ENCODE measurements around the gene RANBP9.

Gene RANBP9

DNA sequence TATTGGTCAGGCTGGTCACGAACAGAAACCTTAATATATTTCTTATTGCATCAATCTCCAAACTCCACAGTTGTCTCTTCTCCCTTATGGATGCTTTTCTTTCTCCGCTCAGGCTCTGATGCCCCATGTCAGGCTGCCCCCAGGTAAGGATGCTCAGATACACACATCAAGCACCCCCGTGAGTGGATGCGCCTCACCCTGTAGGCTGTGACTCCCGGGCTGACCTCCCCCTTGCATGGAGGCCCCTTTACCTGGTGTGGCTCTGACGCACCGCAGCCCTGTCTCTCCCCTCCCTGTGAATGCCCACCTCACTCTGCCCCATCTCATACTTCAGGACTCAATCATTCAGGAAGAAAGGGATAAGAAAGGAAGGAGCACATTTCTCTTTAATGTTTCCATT is 19.1 kb upstream of the RANBP9 start:
- H3K4me3 ChIP-seq (ENCODE audit: low read length), result no peak overlapping the region
- no peaks in the 10 kb centered on the region for H3K4me1 ChIP-seq (ENCODE audit: control insufficient read depth, insufficient read depth, low read length)
- H3K27ac ChIP-seq (ENCODE audit: low read length), result no peak overlapping the region
- H3K27me3 ChIP-seq (ENCODE audit: control insufficient read depth, insufficient read depth, low read length), result no peaks in the 10 kb centered on the region
- no CpG with 5 or more reads among the region's 7 CpGs for WGBS (ENCODE audit: insufficient coverage, insufficient read length)
- H3K36me3 ChIP-seq (ENCODE audit: control insufficient read depth, insufficient read depth, low read length), result no peaks in the 10 kb centered on the region
- no peak for DNase-seq (ENCODE audit: low read depth, low spot score)
- no peaks in the 10 kb centered on the region for H3K9me3 ChIP-seq (ENCODE audit: control insufficient read depth, insufficient read depth, low read length)

DNA sequence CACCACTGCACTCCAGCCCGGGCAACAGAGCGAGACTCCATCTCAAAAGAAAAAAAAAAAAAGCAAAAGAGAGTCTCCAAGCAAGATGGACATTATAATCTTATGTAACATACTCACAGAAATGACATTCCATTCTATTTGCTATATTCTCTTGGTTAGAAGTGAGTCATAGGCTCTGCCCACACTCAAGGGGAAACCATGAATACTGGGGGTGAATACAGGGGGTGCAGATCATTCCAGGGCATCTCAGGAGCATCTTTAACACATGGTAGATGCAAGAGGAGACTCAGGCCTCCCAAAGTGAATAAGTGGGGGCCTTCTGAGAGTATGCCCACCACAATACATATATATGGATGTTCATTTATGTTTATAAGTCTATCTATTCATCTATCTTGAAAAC is 18.3 kb upstream of the RANBP9 start:
- no peaks in the 10 kb centered on the region for H3K36me3 ChIP-seq (ENCODE audit: control insufficient read depth, insufficient read depth, low read length)
- no peaks in the 10 kb centered on the region for H3K27me3 ChIP-seq (ENCODE audit: control insufficient read depth, insufficient read depth, low read length)
- H3K9me3 ChIP-seq (ENCODE audit: control insufficient read depth, insufficient read depth, low read length), result no peaks in the 10 kb centered on the region
- H3K4me3 ChIP-seq (ENCODE audit: low read length), result no peak overlapping the region
- no peaks in the 10 kb centered on the region for H3K4me1 ChIP-seq (ENCODE audit: control insufficient read depth, insufficient read depth, low read length)
- no peak for DNase-seq (ENCODE audit: low read depth, low spot score)
- no peak overlapping the region for H3K27ac ChIP-seq (ENCODE audit: low read length)
- WGBS (ENCODE audit: insufficient coverage, insufficient read length), result no CpG with 5 or more reads among the region's 2 CpGs

DNA sequence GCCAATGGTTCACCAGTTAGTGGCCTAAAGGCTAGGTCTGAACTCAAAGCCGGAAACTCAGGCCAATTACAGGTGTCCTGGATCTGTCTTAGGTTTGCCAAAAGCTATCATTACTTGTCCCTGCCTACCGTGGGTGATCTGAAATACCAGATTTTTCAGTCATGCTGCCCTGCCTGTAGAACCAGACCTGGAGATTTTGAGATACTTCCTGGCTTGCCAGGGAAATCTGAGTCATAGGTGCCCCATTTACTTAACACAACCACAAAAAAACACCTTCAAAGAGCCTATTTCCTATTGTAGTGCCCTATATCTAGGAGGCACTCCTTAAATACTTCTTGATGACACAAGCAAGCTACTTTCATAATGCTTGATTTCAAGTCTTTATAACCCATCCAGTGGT is 13.9 kb upstream of the RANBP9 start:
- no peak for DNase-seq (ENCODE audit: low read depth, low spot score)
- H3K36me3 ChIP-seq (ENCODE audit: control insufficient read depth, insufficient read depth, low read length), result no peaks in the 10 kb centered on the region
- H3K27me3 ChIP-seq (ENCODE audit: control insufficient read depth, insufficient read depth, low read length), result no peaks in the 10 kb centered on the region
- H3K27ac ChIP-seq (ENCODE audit: low read length), result no peak overlapping the region
- no CpG with 5 or more reads among the region's 2 CpGs for WGBS (ENCODE audit: insufficient coverage, insufficient read length)
- no peak overlapping the region for H3K4me3 ChIP-seq (ENCODE audit: low read length)
- no peaks in the 10 kb centered on the region for H3K9me3 ChIP-seq (ENCODE audit: control insufficient read depth, insufficient read depth, low read length)
- no peaks in the 10 kb centered on the region for H3K4me1 ChIP-seq (ENCODE audit: control insufficient read depth, insufficient read depth, low read length)

DNA sequence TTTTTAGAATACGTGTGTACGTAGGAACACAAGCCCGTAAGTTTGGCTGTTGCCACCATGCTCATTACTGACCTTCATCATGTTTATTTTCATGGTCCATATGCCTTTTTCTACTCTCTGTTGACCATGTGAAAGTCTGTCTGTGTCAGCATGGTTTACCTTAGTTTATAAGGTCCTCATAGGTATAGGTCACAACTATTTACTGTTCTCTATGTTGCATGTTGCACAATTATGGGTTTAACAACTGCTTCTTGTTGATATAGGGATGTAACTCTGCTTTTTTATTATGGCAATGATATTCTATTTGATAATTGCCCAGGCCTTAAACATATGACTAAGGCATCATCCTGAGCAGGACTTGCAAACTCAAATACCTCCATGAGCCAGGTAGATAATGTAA is 13.4 kb upstream of the RANBP9 start:
- Histone ChIP-seq H3K36me3 (ENCODE audit: control insufficient read depth, insufficient read depth, low read length) (no peaks in the 10 kb centered on the region), H3K27me3 (ENCODE audit: control insufficient read depth, insufficient read depth, low read length) (no peaks in the 10 kb centered on the region), H3K9me3 (ENCODE audit: control insufficient read depth, insufficient read depth, low read length) (no peaks in the 10 kb centered on the region), H3K27ac (ENCODE audit: low read length) (no peak overlapping the region), H3K4me3 (ENCODE audit: low read length) (no peak overlapping the region), H3K4me1 (ENCODE audit: control insufficient read depth, insufficient read depth, low read length) (no peaks in the 10 kb centered on the region)
- no peak for DNase-seq (ENCODE audit: low read depth, low spot score)
- no CpG with 5 or more reads among the region's 3 CpGs for WGBS (ENCODE audit: insufficient coverage, insufficient read length)

DNA sequence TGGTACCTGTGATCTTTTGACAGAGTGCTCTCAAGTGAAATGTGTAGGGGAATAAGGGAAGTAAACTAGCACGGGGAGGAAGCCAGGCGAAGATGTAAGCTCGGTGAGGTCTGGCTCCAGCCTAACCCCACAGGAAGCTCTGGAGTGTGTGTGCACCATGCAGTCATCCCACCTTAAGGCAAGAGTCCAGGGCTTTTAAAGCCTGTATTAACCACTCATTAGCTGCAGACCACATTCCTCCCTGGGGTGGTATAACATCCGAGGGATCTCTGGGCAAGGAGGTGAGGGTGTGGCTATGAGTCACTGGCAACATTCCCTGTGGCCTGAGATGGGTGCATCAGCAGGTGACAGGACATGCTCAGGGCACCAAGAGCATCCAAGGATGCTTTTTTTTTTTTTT is 12.5 kb upstream of the RANBP9 start:
- Histone ChIP-seq H3K9me3 (ENCODE audit: control insufficient read depth, insufficient read depth, low read length) (no peaks in the 10 kb centered on the region), H3K27ac (ENCODE audit: low read length) (no peak overlapping the region), H3K4me1 (ENCODE audit: control insufficient read depth, insufficient read depth, low read length) (no peaks in the 10 kb centered on the region), H3K4me3 (ENCODE audit: low read length) (no peak overlapping the region), H3K36me3 (ENCODE audit: control insufficient read depth, insufficient read depth, low read length) (no peaks in the 10 kb centered on the region), H3K27me3 (ENCODE audit: control insufficient read depth, insufficient read depth, low read length) (no peaks in the 10 kb centered on the region)
- no peak for DNase-seq (ENCODE audit: low read depth, low spot score)
- no CpG with 5 or more reads among the region's 4 CpGs for WGBS (ENCODE audit: insufficient coverage, insufficient read length)

DNA sequence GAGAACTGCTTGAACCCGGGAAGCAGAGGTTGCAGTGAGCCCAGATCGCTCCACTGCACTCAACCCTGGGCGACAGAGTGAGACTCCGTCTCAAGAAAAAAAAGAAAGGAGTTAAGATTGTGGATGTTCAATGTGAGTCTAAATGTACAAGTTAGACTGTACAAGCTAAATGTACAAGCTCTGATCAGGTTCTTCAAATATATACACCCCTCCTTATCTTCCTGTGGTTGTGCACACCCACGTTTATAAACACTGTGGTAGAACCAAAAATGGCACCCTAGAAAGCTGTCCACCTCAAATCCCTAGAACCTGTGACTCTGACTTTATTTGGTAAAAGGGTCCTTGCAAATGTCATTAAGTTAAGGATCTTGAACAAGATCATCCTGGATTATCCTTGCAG is 11.2 kb upstream of the RANBP9 start:
- DNase-seq (ENCODE audit: low read depth, low spot score), result no peak
- Histone ChIP-seq H3K27me3 (ENCODE audit: control insufficient read depth, insufficient read depth, low read length) (no peaks in the 10 kb centered on the region), H3K4me1 (ENCODE audit: control insufficient read depth, insufficient read depth, low read length) (no peaks in the 10 kb centered on the region), H3K4me3 (ENCODE audit: low read length) (no peak overlapping the region), H3K9me3 (ENCODE audit: control insufficient read depth, insufficient read depth, low read length) (no peaks in the 10 kb centered on the region), H3K36me3 (ENCODE audit: control insufficient read depth, insufficient read depth, low read length) (no peaks in the 10 kb centered on the region), H3K27ac (ENCODE audit: low read length) (no peak overlapping the region)
- WGBS (ENCODE audit: insufficient coverage, insufficient read length), result no CpG with 5 or more reads among the region's 5 CpGs

DNA sequence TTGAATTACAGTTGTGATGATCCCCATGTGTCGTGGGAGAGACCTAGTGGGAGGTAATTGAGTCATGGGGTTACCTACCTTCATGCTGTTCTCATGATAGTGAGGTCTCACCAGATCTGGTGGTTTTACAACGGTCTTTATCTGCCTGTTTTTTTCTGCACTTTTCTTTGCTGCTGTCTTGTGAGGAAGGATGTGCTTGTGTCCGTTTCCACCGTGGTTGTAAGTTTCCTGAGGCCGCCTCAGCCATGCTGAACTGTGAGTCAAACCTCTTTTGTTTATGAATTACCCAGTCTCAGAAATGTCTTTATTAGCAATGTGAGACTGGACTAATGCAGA is 6.5 kb upstream of the RANBP9 start:
- no CpG with 5 or more reads among the region's 5 CpGs for WGBS (ENCODE audit: insufficient coverage, insufficient read length)
- Histone ChIP-seq H3K4me1 (ENCODE audit: control insufficient read depth, insufficient read depth, low read length) (no peaks in the 10 kb centered on the region), H3K36me3 (ENCODE audit: control insufficient read depth, insufficient read depth, low read length) (no peaks in the 10 kb centered on the region), H3K27ac (ENCODE audit: low read length) (no peak overlapping the region), H3K27me3 (ENCODE audit: control insufficient read depth, insufficient read depth, low read length) (no peaks in the 10 kb centered on the region), H3K9me3 (ENCODE audit: control insufficient read depth, insufficient read depth, low read length) (no peaks in the 10 kb centered on the region), H3K4me3 (ENCODE audit: low read length) (no peak overlapping the region)
- DNase-seq (ENCODE audit: low read depth, low spot score), result no peak

DNA sequence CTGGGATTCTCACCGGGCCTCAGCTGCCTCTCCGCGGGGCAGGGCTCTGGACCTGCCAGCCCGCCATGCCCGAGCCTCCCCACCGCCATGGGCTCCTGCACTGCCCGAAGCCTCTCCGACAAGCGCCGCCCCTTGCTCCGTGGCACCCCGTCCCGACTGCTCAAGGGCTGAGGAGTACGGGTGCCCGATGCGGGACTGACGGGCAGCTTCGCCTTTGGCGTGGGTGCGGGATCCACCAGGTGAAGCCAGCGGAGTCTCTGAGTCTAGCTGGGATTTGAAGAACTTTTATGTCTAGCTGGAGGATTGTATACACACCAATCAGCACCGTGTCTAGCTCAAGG is 5.3 kb upstream of the RANBP9 start:
- Histone ChIP-seq H3K4me1 (ENCODE audit: control insufficient read depth, insufficient read depth, low read length) (no peaks in the 10 kb centered on the region), H3K27ac (ENCODE audit: low read length) (no peak overlapping the region), H3K4me3 (ENCODE audit: low read length) (no peak overlapping the region), H3K9me3 (ENCODE audit: control insufficient read depth, insufficient read depth, low read length) (no peaks in the 10 kb centered on the region), H3K36me3 (ENCODE audit: control insufficient read depth, insufficient read depth, low read length) (no peaks in the 10 kb centered on the region), H3K27me3 (ENCODE audit: control insufficient read depth, insufficient read depth, low read length) (no peaks in the 10 kb centered on the region)
- no CpG with 5 or more reads among the region's 22 CpGs for WGBS (ENCODE audit: insufficient coverage, insufficient read length)
- DNase-seq (ENCODE audit: low read depth, low spot score), result no peak

DNA sequence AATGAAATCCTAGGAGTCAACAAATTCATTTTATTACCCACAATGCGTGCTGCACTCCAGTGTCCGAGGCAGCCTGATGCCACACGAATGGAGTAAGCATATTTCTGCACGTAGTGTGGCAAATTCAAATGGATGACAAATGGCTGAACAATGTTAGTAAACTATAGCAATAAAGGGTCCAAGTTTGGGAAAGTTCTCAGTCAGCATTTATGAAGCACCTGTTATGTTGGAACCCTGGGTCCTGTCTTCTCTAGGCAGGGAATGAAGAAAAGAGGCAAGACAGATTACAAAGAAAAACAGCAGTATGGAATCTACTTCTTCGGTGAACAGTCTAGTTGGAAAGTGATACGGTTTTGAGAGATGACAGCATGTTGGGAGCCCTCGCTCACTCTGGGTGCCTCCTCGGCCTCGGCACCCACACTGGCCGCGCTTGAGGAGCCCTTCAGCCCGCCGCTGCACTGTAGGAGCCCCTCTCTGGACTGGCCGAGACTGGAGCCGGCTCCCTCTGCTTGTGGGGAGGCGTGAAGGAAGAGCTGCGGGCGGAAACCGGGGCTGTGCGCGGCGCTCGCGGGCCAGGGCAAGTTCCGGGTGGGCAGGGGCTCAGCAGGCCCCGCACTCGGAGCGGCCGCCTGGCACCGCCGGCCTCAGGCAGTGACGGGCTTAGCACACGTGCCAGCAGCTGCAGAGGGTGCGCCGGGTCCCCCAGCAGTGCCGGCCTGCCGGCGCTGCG is 4.8 kb upstream of the RANBP9 start:
- DNase-seq (ENCODE audit: low read depth, low spot score), result no peak
- no peaks in the 10 kb centered on the region for H3K9me3 ChIP-seq (ENCODE audit: control insufficient read depth, insufficient read depth, low read length)
- H3K27me3 ChIP-seq (ENCODE audit: control insufficient read depth, insufficient read depth, low read length), result no peaks in the 10 kb centered on the region
- H3K36me3 ChIP-seq (ENCODE audit: control insufficient read depth, insufficient read depth, low read length), result no peaks in the 10 kb centered on the region; the same call in 1 of the 2 replicates
- WGBS (ENCODE audit: insufficient coverage, insufficient read length), result no CpG with 5 or more reads among the region's 39 CpGs
- H3K4me3 ChIP-seq (ENCODE audit: low read length), result no peak overlapping the region
- no peaks in the 10 kb centered on the region for H3K4me1 ChIP-seq (ENCODE audit: control insufficient read depth, insufficient read depth, low read length)
- H3K27ac ChIP-seq (ENCODE audit: low read length), result no peak overlapping the region

DNA sequence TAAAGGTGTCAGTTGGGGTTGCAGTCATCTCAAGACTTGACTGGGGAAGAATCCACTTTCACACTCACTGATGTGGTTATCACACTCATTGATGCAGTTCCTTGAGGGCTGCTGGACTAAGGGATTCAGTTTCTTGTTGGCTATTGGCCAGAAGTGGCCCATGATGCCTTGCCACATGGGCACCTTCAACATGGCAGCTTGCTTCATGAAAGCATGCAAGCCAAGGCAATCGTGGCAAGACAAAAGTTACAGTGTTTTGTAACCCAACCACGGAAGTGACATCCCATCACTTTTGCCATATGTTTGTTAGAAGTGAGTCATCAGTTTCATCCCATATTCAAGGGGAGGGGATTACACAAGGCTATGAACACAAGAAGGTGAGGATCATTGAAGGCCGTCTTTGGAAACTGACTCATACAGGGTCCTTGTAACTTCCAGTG is 3.8 kb upstream of the RANBP9 start:
- Histone ChIP-seq H3K4me1 (ENCODE audit: control insufficient read depth, insufficient read depth, low read length) (no peaks in the 10 kb centered on the region), H3K27me3 (ENCODE audit: control insufficient read depth, insufficient read depth, low read length) (no peaks in the 10 kb centered on the region), H3K27ac (ENCODE audit: low read length) (no peak overlapping the region), H3K36me3 (ENCODE audit: control insufficient read depth, insufficient read depth, low read length) (peaks cover 2% of the 10 kb centered on the region; the same call in 1 of the 2 replicates), H3K4me3 (ENCODE audit: low read length) (no peak overlapping the region), H3K9me3 (ENCODE audit: control insufficient read depth, insufficient read depth, low read length) (no peaks in the 10 kb centered on the region)
- WGBS (ENCODE audit: insufficient coverage, insufficient read length), result no CpG with 5 or more reads among the region's 3 CpGs
- no peak for DNase-seq (ENCODE audit: low read depth, low spot score)

DNA sequence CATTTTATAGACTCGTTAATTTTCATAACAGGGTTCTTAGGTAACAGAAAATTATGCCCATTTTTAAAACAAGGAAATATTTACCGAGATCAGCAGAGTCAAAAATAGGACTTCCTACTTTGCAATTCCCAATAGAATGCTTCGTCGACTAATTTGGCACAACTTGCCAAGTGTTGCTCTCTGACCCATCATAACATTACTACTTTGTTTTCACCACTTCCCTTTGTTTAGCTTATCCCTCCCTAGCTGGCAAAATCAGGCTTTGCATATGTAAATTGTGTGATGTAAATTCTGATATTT is 914 bp upstream of the RANBP9 start:
- WGBS (ENCODE audit: insufficient coverage, insufficient read length), result no CpG with 5 or more reads among the region's 4 CpGs
- no peaks in the 10 kb centered on the region for H3K9me3 ChIP-seq (ENCODE audit: control insufficient read depth, insufficient read depth, low read length)
- H3K27ac ChIP-seq (ENCODE audit: low read length), result no peak overlapping the region
- no peak for DNase-seq (ENCODE audit: low read depth, low spot score)
- H3K4me1 ChIP-seq (ENCODE audit: control insufficient read depth, insufficient read depth, low read length), result no peaks in the 10 kb centered on the region
- H3K27me3 ChIP-seq (ENCODE audit: control insufficient read depth, insufficient read depth, low read length), result no peaks in the 10 kb centered on the region
- H3K36me3 ChIP-seq (ENCODE audit: control insufficient read depth, insufficient read depth, low read length), result peaks cover 2% of the 10 kb centered on the region; the same call in 1 of the 2 replicates
- peak overlapping the region; percentile 99; the same call in 1 of the 2 replicates for H3K4me3 ChIP-seq (ENCODE audit: low read length)

Data from iPS DF 6.9 (cell line).